ENCODE measurements around the gene ATG9B.

GRCh38 chr7:151018421-151019129 lies 5.7 kb downstream of the ATG9B start:
- TF ChIP-seq CTCF (conservative IDR thresholded peaks at IDR 0.05): no peak
- TF ChIP-seq EZH2 (IDR thresholded peaks at IDR 0.05; ENCODE audit: low read depth): no peak
